HG03565 (cell line): ENCODE data around the gene USP12.
"Not testable (repeated sequence)": the region's sequence is repeated elsewhere in the genome, so short reads cannot be mapped to it uniquely, and the experiment has no call there.

Experiments used
- ATAC-seq: cut with Tn5 transposase; IDR thresholded peaks from one replicate; pipeline ENCODE4 v1.9.1; 2021; ENCODE audit warnings: mild to moderate bottlenecking, moderate library complexity; ENCODE audit not compliant: unreplicated experiment

The USP12 gene

DNA sequence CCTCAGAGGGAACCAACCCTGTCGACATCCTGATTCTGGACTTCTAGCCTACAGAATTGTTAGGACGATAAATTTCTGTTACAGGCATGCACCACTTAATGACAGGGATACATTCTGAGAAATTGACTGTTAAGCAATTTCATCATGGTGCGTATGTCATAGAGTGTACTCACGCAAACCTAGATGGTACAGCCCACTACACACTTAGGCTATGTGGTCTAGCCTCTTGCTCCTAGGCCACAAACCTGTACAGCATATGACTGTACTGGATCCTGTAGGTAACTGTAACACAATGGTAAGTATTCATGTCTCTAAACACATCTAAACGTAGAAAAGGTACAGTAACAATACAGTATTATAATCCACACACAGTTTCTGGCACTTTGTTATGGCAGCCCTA, 13.3 kb downstream of the USP12 start:
- no peak for ATAC-seq

DNA sequence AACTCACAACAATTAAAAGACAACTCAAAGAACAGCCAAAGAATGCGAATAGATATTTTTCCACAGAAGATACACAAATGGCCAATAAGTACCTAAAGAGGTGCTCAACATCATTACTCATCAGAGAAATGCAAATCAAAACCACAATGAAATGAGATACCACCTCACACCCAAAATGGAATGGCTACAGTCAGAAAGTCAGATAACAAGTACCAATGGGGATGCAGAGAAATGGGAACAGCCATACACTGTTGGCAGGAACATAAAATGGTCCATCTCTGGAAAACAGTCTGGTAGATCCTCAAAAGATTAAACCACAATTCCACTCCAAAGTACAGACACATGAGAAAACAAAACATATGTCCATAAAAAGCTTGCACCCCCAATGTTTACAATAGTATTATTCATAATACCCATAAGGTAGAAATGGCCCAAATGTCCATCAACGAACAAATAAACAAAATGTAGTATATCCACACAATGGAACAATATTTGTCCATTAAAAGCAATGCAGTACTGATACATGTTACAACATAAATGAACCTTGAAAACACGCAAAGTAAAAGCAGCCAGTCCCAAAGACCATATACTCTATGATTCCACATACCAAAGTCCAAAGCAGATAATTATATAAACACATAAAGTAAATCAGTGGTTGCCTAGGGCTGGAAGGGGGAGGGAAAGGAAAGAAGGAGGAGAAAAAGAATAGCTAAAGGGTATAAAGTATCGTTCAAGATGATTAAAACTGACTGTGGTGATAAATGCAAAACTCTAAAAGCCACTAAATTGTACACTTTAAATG, 19.6 kb downstream of the USP12 start:
- no peak for ATAC-seq

DNA sequence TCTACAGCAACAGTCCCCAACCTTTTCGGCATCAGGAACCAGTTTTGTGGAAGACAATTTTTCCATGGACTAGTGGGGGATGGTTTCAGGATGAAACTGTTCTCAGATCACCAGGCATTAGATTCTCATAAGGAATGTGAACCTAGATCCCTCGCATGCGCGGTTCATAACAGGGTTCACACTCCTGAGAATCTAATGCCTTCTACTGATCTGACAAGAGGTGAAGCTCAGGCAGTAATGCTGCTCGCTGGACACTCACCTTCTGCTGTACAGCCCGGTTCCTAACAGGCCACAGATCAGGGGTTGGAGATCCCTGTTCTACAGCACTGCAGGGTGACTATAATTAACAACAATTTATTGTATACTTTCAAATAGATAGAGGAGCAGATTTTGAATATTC, 21.9 kb downstream of the USP12 start:
- no peak for ATAC-seq

DNA sequence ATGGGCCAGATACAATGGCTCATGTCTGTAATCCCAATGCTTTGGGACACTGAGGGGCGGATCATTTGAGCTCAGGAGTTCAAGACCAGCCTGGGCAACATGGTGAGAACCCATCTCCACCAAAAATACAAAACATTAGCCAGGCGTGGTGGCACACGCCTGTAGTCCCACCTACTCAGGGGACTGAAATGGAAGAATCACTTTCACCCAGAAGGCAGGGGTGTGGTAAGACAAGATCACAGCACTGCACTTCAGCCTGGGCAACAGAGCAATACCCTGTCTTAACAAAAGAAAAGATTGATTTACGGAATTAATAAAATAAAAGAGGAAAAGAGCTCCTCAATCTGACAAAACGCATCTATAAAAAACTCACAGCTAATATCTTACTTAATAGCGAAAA, 22.7 kb downstream of the USP12 start:
- no peak for ATAC-seq

DNA sequence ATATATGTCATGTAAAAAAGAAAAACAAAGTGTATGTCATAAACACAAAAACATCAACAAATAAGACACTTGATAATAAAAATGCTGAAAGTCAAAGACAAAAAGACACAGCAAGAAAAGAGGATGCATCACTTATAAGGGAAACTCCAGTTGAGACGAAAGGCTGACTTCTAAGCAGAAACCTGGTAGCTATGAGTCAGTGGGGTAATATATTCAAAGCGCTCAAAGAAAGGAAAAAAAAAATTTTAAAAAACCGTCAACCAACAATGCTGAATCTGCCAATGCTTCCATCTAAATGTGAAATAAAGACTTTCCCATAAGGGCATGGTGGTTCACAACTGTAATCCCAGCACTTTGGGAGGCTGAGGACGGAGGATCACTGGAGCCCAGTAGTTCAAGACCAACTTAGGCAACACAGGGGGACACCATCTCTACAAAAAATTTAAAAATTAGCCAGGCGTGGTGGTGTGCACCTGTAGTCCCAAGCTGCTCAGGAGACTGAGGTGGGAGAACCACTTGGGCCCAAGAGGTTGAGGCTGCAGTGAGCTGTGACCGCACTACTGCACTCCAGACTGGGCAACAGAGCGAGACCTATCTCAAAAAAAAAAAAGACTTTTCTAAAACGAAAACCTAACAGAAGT, 24.0 kb downstream of the USP12 start:
- peak; percentile 54 for ATAC-seq

DNA sequence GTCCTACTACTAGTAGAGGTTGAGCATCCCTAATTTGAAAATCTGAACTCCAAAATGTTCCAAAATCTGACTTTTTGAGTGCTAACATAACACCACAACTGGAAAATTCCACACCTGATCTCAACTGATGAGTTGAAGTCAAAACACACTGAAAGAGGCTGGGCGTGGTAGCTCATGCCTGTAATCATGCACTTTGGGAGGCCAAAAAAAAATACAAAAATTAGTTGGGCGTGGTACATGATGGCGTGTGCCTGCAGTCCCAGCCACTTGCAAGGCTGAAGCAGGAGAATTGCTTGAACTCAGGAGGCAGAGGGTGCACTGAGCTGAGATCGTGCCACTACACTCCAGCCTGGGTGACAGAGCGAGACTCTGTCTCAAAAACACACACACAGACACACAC, 29.9 kb downstream of the USP12 start:
- ATAC-seq: no peak

DNA sequence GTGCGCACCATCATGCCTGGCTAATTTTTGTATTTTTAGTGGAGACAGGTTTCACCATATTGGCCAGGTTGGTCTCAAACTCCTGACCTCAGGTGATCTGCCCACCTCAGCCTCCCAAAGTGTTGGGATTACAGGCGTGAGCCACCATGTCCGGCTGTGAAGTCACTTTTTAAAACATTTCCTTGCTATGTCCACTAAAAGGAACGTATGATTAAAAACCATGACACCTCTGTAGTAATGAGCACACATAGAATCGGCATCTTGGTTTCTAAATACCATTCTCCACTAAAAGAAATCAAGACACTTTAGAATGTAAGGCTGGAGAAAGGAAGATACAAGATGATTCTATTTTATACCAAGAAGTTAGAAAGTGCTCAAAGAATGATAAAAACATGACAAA, 30.5 kb downstream of the USP12 start:
- ATAC-seq: not testable (repeated sequence)

DNA sequence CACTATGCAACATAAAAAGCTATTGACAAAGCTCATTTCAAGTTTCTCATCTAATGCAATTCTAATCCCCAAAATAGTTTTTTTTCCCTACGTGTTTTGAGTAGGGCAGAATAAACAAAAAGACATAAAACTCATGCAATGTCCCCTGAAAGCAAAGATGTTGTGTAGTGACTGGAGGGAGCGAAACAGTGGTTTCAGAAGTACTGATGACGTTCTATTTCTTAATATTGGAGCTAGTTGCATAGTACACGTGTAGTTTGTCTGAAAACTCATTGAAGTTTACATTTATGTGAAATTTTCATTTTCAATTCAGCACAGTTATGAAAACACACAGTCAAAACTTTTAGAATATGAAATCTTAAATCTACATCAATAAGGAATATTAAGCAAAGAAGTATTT, 31.6 kb downstream of the USP12 start:
- no peak for ATAC-seq

DNA sequence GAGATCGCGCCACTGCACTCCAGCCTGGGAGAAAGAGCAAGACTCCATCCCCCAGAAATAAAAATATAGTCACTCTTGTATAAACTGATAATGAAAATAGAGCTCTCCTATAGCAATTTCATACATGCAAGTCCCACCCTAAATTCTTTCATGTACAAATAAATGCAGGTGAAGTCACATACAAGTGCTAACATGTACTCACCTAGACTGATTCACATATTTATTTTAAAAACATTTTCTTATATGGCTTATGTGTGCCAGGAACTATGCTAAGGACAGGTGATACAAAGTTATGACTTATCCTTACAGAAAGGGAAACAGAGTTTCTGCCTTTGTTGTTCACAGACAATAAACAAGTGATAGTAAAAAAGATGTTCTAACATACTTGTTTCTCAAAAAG, 32.0 kb downstream of the USP12 start:
- ATAC-seq: no peak

DNA sequence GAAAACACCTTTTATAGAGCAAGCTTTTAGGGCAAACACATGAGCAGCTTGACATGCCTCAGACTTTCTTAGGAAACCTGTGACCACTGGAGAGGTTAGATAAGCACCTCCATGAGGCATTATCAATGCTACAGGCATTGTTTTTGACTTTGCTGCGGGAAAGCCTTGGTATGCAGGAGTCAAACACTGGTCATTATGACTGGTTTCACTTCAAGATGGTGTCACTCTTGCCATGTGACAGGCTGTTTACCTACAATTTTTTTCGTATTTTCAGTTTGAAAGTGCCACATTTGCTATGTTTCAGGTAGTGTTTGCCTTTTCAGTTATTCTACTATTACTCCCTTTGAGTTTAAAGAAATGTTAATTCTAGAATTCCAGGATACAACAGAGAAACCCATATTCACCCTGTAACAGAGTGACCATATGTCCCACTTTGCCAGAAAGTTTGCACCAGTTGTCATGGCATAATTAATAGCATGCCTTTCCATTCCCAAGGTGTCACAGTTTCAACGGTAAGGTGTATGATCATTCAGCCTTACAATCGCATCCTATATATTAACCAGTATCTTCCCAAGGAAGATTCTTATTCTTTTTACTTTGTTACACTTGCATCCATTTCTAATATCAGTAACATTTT, 33.0 kb downstream of the USP12 start:
- no peak for ATAC-seq

DNA sequence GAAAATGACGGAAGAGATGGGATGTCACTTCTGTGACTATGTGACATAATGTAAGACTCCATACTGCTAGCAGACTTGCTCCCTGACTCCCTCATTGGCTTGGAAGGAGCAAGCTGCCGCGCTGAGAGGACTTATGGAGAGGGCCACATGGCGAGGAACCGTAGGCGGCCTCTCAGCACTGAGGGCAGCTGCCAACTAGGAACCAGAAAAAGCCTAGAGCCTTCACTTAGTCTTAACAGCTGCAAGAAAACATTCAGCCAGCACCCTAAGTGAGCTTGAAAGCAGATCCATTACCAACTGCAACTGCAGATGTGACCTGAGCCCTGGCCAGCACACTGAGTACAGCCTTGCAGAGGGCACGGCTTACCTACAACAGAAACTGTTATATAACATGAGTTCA, 33.9 kb downstream of the USP12 start:
- no peak for ATAC-seq

DNA sequence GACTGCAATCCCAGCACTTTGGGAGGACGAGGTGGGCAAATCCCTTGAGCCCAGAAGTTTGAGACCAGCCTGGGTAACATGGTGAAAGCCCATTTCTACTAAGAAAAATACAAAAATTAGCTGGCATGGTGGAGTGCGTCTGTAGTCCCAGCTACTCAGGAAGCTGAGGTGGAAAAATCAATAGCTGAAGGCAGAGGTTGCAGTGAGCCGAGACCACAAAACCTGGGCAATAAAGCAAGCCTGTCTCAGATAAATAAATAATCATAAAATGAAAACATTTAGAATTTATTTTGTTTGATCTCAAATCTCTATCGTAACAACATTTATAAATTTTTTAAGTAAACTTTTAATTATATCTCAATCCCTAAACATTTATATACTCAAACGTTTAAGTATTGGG, 36.6 kb downstream of the USP12 start:
- ATAC-seq: no peak

DNA sequence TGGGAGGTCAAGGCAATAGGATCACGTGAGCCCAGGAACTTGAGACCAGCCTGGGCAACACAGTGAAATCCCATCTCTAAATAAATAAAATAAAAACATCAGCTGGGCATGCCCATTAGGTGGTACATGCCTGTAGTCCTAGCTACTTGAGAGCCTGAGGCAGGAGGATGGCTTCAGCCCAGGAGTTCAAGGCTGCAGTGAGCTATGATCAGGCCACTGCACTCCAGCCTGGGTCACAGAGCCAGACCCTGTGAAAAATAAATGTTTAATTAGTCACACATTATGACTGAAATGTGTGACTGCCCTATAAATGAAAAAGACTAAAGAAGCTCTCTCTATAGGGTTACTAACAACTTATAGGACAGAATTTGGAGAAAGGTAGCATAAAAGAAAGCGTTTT, 37.7 kb downstream of the USP12 start:
- ATAC-seq: no peak

DNA sequence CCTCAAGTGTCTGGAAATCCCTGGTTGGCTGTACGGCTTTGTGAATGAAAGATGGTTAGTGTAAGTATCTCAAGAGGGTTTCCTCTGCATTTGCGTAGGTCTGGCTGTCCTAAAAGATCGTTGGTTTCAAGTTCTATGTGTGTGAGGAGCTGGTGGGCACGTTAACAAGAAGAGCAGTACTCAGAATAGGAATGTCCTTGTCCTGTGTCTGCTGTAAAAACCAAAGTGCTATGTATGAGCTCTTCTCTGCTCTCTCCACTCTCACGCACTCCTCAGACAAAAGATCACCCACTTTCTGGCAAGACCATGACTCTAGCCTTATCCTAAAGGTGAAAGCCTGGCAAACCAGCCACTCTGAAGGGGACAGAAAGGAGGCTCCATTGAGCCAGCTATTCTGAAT, 39.1 kb downstream of the USP12 start:
- no peak for ATAC-seq

DNA sequence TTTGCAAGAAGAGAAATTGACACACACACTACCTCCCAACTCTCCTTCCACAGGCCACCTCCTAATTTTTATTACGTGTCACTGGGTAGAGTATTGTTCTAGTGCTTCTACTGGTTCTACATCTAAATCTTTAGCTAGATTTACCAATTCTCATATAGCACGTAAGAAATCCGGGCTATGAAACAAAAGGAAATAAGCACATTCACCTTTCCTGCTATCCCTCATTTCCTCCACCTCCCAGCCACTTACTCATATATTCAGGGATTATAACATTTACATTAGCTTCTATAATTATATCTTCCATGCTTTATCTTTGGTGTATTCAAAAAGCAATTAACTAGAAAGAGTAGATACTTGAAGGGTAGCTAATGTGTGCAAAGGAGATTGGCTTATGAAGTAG, 39.7 kb downstream of the USP12 start:
- ATAC-seq: no peak

DNA sequence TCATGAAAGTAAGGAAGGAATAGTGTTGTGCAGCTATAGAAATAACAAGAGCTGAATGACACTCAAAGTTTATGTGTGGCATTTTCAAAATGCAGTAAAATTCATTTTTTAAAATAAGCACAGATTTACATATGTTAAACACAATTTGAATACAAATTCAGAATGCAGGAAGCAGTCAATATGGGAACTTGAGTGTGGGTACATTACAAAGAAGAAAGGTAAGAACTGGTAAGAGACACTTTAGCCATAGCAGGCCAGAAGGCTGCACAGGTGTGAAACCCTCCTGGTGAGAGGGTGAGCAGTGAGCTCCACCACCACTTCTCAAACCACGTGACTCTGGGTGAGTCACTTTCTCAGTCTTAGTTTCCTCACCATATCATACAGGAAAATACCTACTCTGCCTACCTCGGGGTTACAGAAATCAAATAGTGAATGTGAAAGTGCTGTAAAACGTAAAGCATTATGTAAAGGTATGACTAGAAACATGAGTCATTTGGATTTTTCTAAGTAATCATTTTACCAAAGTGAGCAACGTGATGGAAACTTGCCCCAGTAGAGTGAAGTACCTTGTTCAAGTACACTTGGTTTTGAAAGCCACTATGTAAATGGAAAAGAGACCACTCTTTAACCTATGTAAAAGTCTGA, 40.5 kb downstream of the USP12 start:
- peak; percentile 89 for ATAC-seq

DNA sequence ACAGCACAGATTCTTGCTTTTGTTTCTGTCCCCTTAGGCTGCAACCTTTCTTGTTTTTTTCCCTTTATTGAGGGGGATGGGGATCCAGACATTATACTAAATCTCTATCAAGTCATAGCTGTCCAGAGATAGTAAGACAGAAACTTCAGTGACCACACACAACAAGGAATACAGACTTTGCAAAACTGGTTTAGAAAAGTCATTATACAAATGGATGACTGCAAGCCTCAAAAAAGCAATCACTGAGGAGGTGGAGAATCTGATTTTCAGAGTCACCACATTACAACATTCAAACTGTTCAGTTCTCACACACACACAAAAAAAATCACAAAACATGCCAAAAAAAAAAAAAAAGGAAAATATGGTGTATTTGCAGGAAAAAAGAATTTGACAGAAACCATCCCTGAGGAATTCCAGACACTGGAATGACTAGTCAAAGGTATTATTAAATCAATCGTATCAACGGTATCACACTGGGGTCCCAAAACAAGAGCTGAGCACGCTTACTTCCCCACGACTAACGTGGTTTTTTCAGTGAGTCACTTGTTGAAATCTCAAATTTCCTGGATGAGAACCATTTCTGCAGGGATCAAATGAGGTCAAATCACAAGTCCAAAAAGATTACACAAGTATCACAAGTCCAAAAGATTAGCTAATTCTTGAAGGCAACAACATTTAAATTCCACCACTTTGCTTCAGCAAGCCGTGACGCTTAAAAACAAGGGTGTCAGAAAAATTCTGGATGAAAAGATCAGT, 41.2 kb downstream of the USP12 start:
- no peak for ATAC-seq

DNA sequence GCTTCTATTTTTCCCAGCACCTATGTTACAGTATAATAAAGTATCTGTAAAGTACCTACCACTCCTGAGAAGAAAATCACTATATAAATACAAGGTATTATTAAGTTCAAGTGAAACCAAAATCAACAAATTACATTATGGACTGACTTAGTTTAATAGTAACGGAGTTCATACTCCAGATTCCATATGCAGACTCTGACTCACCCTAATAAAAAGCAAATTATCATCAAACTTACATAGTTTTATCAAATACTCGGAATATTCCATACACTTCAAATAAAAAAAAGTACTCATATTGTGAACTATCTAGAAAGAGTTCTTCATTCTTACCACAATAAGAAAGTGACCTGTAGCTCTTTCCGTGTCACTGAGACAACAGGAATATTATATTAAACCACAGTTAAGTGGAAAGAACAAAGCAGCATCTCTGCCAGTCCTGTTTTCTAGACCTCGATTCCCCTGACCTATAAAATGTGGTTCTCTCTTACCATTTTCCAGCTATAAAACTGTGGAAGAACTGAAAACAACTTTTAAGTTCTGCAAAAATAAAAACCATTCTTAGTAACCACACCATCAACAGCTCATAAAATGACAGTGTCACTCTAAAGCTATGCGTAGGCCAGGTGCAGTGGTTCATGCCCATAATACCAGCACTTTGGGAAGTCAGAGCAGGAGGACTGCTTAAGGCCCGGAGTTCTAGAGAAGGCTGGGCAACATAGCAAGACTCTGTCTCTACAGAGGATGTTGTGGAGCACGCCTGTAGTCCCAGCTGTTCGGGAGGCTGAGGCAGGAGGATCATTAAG, 42.6 kb downstream of the USP12 start:
- no peak for ATAC-seq

DNA sequence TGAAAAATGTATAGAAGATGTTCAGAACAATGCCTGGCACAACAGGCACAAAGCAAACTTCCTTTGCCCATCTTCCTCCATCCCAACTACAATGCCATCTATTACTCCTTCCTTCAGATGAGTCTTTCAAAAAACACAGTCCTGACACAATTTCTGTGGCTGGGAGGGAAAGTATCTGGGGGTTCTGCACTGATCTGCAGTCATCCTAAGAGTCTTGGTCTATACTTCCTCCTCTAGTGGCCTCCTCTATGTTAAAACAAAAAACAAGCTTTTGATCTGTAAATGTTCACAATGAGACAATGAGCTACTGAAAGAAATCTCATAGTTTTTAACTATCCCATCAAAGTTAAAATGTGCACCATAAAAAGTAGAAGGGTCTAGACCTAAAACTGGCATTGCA, 44.8 kb downstream of the USP12 start:
- ATAC-seq: no peak
